ENCODE measurements around the gene GOLT1A.

GOLT1A gene

DNA sequence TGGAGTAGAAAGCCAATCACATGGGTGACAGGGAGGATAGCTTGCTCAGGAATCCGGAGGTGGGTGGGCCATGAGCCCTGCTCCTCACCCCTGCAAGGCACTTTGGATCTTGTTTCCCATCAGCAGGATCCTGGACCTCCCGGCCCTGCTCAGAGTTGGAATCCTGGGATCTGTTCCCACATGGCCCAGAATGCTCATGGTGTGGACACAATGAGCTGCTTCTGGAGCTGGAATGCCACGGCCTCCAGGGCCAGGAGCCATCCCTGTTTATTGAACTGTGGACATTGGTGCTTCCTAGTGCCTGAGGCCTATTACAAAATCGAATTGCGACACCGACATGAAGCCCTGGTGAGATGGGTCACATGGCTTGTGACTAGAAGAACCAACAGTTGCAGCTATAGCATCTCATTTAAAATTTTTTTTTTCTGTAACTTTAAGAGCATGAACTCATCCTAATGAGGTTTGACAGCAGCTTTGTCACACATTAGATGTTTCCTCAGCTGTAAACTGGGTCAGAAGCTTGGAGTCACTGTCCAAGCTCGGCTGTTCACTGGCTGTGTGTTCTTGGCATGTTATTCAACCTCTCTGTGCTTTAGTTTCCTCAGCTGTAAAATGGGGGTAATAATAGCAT lies 40.4 kb upstream of the GOLT1A start:
- TF ChIP-seq ZFX (IDR thresholded peaks at IDR 0.05; ENCODE audit: borderline replicate concordance): no peak
- TF ChIP-seq, protein P1, sequence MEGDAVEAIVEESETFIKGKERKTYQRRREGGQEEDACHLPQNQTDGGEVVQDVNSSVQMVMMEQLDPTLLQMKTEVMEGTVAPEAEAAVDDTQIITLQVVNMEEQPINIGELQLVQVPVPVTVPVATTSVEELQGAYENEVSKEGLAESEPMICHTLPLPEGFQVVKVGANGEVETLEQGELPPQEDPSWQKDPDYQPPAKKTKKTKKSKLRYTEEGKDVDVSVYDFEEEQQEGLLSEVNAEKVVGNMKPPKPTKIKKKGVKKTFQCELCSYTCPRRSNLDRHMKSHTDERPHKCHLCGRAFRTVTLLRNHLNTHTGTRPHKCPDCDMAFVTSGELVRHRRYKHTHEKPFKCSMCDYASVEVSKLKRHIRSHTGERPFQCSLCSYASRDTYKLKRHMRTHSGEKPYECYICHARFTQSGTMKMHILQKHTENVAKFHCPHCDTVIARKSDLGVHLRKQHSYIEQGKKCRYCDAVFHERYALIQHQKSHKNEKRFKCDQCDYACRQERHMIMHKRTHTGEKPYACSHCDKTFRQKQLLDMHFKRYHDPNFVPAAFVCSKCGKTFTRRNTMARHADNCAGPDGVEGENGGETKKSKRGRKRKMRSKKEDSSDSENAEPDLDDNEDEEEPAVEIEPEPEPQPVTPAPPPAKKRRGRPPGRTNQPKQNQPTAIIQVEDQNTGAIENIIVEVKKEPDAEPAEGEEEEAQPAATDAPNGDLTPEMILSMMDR (IDR thresholded peaks at IDR 0.05): no peak
- no peak overlapping the region for H3K27ac ChIP-seq

DNA sequence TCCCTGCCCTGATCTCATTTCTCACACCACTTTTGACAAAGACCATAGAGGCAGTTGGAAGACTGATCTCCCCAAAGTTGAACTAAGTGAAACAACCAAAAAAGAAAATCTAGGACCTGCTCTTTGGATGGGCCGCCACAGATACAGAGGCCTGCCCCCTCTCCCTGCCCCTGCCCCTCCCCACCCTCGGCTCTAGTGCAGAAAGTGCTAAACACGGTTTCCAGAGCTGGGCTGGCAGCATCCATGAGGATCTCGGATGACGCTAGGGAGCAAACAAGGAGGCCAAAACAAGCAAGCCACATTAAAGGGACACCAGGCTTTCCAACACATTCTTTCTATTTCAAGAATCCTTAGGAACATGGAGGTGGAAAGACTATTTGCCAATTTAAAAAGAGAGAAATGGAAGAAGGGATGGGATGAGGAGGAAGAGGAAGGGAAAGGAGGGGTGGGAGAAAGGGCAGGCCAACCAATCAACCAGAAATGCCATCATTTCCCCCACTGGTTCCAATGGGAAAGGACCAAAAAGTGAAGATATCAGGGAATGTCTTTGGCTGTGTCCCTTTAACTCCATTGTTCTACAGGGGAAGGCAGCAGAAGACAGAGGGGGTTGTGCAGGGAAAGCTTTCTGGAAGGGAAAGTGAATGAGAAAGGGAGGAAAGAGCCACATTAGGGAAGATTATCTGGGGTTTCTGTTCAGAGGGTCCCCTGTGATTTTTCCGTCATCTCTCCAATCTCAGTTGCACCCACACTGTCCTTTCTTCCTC lies 38.3 kb upstream of the GOLT1A start:
- no peak overlapping the region for H3K27ac ChIP-seq
- TF ChIP-seq, protein P1 (IDR thresholded peaks at IDR 0.05): no peak
- TF ChIP-seq ZFX (IDR thresholded peaks at IDR 0.05; ENCODE audit: borderline replicate concordance): no peak

DNA sequence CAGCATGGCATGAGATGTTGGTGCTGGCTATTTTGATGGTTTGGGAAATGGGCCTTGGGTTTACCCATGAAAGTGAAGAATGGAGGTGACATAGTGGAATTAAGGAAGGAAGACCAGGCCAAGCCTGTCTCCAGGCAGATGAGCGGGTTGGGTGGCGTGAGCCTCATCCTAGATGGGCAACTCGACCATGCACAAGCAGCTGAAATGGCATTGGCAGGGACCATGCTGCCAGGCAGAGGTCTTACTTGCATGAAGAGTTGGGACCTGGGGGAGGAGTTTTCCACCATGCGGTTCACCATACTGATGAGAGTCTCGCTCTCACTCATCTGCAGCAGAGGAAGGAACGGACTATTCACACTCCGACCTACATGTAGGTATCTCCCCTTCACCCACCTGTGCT lies 37.5 kb upstream of the GOLT1A start:
- no peak overlapping the region for H3K27ac ChIP-seq
- TF ChIP-seq ZFX (IDR thresholded peaks at IDR 0.05; ENCODE audit: borderline replicate concordance): no peak
- TF ChIP-seq, protein P1 (IDR thresholded peaks at IDR 0.05): no peak

DNA sequence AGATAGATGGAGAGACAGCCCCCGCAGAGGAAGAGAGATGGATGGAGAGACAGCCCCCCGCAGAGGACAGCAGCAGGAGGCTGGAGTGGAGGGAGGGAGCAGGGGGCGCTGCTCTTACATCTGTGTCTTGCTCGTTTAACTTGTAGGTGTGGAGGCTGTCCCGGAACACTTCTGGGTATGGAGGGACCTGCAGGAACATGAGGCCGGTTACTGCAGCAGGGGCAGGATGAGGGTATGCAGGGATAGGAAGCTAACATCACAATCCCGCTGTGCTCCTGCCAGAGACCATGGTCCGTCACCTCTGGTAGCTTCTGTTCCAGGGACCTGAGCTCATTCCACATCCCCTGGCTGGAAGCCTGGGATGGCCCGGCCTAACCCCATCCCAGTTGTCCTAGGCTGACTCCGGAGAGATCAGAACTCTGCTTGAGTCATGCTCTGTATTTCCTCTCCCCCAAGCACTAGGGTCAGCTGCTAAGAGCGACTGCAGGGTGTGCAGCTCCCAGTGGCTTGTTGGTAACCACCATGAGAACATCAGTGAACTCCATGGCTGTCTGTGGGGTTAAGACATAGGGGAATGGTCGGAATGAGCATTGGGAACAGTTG lies 36.7 kb upstream of the GOLT1A start:
- TF ChIP-seq ZFX (IDR thresholded peaks at IDR 0.05; ENCODE audit: borderline replicate concordance): no peak
- TF ChIP-seq, protein P1 (IDR thresholded peaks at IDR 0.05): no peak
- H3K27ac ChIP-seq: no peak overlapping the region

DNA sequence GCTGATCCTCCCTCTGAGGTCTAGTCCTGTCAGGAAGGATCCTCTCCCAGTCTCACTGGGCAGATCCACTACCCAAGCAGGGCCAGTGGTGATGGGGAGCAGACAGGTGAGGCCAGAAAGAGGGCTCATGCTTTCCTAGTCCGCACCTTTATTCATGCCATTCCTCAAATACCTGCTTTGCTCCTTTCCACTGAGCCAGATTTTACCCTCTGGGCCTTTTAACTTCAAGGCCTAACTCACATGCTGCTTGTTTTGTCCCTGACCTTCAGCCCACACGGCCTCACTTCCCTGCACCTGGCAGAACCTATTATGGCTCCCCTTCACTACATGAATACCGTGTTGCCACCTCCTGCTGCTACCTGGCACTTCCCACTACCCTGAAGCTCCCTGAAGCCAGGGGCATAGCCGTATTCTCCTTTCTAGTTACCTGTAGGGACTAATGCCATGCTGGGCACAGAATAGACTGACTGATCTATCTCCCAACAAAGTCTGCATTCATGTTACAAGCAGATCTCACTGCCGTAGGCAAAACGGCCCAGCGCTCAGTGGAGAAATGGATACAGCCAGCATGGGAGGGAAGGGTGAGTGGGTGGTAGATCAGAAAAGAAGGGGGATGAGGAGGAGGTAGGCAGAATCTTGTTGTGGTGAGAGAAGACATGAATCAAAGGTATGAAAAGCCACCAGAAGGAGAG lies 36.1 kb upstream of the GOLT1A start:
- H3K27ac ChIP-seq: no peak overlapping the region
- no peak for TF ChIP-seq ZFX (IDR thresholded peaks at IDR 0.05; ENCODE audit: borderline replicate concordance)
- TF ChIP-seq, protein P1 (IDR thresholded peaks at IDR 0.05): no peak

DNA sequence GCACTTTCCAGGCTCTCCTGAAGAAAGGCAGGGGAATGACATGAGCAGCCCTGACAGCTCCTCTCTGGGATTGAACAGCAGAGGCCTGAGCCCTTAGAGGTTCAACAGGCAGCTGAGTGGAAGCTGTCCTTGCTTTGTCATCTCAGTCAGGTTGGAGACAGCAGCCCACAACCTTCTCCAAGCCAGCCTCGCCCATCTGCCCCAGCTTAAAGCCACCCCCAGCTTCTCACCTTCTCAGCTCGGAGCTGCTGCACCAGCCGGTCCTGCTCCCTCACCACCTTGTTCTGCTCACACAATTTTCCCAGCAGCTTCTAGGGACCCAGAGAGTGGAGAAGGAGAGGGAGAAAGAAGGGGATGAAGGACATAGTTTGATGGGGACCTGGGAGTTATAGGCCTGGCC lies 35.2 kb upstream of the GOLT1A start:
- no peak overlapping the region for H3K27ac ChIP-seq
- no peak for TF ChIP-seq ZFX (IDR thresholded peaks at IDR 0.05; ENCODE audit: borderline replicate concordance)
- TF ChIP-seq, protein P1 (IDR thresholded peaks at IDR 0.05): no peak

Data from 22Rv1 (cell line).